GM13976 (cell line): ENCODE data around the gene HSF2BP.

Experiments used
- DNase-seq: peaks from one replicate; pipeline ENCODE4 v3.0.0; 2012; ENCODE audit warnings: low spot score
- in situ Hi-C: fragments of 300-500 bp; cut with MboI; formaldehyde crosslinking; loops from one replicate; pipeline ENCODE4 v1.12.0; 2022; ENCODE audit warnings: low sequenced_read_pairs, mixed read lengths, inconsistent platforms; ENCODE audit not compliant: unreplicated experiment
- TF ChIP-seq, protein P1 (sequence below): IDR thresholded peaks from 2 replicates; pipeline ENCODE4 v1.5.1; 2012; ENCODE audit warnings: borderline replicate concordance, mild to moderate bottlenecking; ENCODE audit not compliant: insufficient read depth; ENCODE audit errors: extremely low read depth, missing control alignments, control extremely low read depth

HSF2BP gene

DNA sequence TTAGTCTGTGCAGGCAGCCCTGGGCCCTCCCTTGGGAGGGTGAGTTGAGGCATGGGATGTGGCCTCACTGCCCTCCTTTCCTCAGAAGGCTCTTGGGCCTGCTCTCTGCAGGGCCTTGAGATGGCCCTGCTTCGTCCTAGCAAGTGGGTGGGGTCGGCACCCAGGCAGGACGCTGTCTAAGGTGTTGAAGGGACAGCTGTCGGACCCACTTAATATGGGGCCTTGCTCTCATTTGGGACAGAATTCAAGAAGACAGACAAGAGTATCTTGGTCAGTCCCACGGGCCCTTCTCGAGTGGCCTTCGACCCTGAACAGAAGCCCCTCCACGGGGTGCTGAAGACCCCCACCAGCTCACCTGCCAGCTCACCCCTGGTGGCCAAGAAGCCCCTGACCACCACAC, 33.7 kb upstream of the HSF2BP start:
- TF ChIP-seq, protein P1, sequence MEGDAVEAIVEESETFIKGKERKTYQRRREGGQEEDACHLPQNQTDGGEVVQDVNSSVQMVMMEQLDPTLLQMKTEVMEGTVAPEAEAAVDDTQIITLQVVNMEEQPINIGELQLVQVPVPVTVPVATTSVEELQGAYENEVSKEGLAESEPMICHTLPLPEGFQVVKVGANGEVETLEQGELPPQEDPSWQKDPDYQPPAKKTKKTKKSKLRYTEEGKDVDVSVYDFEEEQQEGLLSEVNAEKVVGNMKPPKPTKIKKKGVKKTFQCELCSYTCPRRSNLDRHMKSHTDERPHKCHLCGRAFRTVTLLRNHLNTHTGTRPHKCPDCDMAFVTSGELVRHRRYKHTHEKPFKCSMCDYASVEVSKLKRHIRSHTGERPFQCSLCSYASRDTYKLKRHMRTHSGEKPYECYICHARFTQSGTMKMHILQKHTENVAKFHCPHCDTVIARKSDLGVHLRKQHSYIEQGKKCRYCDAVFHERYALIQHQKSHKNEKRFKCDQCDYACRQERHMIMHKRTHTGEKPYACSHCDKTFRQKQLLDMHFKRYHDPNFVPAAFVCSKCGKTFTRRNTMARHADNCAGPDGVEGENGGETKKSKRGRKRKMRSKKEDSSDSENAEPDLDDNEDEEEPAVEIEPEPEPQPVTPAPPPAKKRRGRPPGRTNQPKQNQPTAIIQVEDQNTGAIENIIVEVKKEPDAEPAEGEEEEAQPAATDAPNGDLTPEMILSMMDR, result no peak
- no peak for DNase-seq
- in situ Hi-C loops, result no loop called here

DNA sequence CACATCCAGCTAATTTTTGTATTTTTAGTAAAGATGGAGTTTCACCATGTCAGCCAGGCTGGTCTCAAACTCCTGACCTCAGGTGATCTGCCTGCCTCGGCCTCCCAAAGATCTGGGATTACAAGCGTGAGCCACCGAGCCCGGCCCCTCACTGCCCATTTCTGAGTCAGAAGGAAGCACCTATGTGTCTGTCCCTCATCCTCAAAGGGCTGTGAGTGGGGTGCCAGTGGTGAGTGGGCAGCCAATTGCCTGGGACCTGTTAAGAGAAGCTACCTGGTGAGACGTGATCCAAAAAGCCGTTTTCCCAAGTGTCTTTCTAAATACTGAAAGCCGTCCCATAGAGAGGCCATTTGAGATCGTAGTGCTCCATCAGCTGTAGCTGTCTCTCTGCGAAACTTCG, 32.5 kb upstream of the HSF2BP start:
- in situ Hi-C loops, result no loop called here
- TF ChIP-seq, protein P1, result no peak
- no peak for DNase-seq

DNA sequence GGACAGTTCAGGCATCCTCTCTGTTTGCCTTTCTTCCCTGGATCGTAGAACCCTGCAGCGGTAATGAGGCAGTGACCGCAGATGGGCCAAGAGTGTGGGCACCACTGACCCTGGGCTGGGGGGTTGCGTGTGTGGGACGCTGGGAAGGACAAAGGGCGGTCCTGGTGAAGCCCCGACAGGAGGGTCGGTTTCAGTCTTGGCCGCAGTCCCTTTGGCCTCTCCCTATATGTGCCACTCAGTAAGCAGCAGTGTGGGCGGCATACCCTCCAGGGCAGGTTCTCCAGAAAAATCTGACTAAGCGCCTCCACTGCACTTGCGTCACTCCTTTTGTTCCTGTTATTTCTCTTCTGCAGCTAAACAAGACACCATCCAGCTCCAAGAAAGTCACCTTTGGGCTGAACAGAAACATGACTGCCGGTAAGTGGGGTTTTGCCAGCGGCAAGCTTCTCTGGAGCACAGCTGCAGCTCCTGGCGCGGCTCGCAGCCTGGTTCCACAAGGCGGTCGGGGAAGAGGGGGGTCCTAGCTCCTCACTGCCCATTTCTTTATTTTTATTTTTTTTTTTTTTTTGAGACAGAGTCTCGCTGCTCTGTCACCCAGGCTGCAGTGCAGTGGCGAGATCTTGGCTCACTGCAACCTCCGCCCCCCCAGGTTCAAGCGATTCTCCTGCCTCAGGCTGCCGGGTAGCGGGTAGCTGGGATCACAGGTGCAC, 32.0 kb upstream of the HSF2BP start:
- in situ Hi-C loops, result no loop called here
- TF ChIP-seq, protein P1, result no peak
- DNase-seq, result no peak

DNA sequence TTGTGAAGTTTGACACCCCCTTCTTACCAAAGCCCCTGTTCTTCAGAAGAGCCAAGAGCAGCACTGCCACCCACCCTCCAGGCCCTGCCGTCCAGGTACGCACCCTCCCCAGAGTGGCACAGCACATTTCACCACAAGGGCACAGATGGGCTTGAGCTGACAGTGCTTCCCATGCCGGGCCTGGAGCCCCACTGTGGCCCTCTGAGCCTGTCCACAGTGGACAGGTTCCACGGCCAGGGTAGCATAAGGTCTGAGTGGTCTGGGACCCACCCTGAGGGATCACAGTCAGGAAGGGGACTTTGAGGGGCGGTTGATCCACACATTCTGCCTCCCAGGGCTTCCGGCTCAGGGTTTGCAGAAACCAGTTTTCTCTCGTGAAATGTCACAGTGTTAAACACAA, 31.1 kb upstream of the HSF2BP start:
- in situ Hi-C loops, result no loop called here
- TF ChIP-seq, protein P1, result no peak
- no peak for DNase-seq

DNA sequence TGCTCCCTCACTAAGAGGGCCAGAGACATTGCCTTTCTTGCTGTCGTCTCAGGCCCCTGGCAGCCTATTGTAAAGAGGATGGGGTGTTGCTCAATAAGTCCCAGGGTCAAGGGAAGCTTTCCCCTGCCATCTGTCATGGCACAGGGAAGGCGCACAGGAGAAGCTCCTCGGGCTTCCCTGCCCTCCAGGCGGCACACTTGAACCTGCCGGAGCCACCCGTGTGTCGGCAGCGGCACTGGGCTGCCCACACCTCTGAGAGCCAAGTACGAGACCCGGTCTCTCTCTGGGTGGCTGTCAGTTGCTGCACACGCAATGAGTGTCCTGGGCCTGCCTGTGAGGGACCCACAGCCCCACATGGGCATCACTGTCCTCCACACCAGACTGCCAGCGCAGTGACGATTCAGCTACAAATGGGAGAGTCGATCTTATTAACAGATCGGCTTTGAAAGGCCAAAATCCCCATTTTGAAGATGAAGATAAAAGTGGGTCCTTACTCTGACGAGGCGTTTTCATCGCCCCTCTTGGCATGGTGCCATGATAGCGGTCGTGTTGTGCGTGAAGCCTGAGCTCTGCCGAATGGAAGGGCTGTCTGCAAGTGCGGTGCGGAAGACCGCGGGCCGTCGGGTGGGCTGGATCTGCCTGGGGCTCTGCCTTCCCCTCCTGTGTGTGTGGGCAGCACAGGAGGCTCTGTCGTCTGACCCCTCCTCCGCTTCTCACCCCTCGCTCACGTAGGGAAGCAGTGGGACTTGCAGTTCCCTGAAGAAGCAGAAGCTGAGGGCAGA, 30.5 kb upstream of the HSF2BP start:
- in situ Hi-C loops, result no loop called here

DNA sequence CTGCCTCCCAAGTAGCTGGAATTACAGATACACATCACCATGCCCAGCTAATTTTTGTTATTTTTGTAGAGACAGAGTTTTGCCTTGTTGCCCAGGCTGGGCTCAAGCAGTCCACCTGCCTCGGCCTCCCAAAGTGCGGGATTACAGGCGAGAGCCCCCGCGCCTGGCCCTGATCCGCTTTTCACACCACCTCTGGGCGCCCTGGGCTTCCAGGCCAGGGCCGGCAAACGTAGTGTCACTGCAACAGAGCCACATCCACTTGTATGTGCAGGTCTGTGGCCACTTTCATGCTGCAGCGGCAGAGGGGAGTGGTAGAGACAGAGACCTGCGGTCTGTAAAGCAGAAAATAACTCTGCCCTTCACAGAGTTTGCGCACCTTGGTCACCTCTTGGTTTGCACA, 29.6 kb upstream of the HSF2BP start:
- in situ Hi-C loops, result no loop called here
- TF ChIP-seq, protein P1, result no peak

More for the DNA sequence above, 30.5 kb upstream of the HSF2BP start:
- TF ChIP-seq, protein P1, result no peak
- DNase-seq, result no peak

More for the DNA sequence above, 29.6 kb upstream of the HSF2BP start:
- DNase-seq, result no peak
